HG03064 (cell line): ENCODE data around the gene ZNF473.
"Not testable (repeated sequence)": the region's sequence is repeated elsewhere in the genome, so short reads cannot be mapped to it uniquely, and the experiment has no call there.

Experiments used
- ATAC-seq: cut with Tn5 transposase; IDR thresholded peaks from one replicate; pipeline ENCODE4 v1.9.1; 2021; ENCODE audit warnings: low read depth; ENCODE audit not compliant: unreplicated experiment

Gene ZNF473

DNA sequence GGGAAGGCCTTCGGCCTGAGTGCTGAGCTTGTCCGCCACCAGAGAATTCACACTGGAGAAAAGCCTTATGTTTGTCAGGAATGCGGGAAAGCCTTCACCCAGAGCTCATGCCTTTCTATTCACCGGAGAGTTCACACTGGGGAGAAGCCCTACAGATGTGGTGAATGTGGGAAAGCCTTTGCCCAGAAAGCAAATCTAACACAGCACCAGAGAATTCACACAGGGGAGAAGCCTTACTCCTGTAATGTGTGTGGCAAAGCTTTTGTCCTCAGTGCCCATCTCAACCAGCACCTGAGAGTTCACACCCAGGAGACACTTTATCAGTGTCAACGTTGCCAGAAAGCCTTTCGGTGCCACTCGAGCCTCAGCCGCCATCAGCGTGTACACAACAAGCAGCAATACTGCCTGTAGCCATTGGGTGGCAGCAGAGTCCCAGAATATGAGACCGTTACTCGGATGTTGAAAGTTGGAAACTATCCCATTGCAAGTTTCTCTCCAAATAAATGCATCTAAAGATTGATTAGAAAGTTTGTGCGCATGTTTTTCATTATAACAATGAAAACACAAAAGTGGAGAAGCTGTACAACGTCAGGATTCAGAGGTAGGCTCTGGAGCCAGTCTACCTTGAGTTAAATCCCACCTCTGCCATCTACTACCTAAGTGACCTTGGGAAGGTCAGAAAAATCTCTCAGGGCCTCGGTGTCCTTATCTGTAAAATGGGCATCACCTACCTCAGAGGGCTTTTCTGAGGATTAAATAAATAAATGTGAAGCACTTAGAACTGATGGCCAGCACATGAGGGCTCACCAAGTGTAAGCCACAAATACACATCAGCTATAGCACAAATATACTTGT, 21.1 kb downstream of the ZNF473 start:
- no peak for ATAC-seq

DNA sequence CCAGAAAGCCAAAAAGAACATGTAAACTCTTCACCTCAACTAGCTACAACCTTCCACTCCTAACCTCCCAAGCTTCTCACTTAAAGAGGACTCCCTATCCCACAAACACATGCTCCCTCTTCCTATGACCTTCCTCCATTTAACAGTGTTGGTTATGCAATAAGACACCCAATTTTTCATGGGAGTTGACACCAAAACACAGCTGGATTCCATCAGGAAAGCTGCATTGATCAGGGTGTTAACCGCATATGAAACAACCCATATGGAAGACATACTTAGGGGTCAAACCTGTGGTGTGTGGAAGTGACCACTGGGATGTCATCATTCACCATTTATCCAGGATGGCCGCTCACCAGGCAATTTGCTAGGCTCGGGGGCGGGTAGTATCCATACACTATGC, 21.9 kb downstream of the ZNF473 start:
- no peak for ATAC-seq

DNA sequence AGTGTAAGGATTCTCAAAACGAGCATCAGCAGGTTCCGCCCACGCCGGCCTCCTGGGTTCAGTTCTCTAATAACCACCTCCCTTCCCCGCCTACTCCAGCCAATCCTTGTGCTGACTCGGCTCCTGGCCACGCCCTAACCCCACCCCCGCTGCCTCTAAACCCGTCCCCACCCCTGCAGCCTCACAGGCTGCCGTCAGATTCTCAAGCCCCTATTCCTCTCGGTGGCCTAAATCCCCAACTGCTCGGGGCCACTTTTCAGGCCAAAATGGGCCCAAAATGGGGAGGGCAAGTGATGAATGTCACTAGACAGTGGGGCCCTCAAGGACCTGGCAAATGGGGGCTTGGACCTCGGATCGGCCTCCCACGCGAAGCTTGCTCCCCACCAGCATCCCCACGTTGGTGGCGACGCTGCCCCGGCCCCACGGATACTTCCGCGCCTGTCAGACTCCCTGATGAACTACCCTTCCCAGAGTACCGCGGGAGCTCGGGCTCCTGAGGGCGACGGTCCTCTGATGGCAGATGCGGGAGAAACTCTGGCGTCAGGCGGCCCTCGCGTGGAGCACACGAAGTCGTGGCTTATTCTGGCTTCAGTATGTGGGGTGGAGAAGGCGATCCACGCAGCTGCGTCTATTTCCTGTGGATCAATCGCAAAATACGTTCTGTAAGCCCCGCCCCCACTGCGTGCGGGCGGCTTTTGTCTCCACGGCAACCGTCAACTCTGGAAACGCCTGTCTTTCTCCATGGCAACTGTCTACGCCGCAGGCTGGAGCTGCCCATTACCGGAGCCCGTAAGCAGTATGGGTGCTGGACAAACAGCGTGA, 24.8 kb downstream of the ZNF473 start:
- no peak for ATAC-seq

DNA sequence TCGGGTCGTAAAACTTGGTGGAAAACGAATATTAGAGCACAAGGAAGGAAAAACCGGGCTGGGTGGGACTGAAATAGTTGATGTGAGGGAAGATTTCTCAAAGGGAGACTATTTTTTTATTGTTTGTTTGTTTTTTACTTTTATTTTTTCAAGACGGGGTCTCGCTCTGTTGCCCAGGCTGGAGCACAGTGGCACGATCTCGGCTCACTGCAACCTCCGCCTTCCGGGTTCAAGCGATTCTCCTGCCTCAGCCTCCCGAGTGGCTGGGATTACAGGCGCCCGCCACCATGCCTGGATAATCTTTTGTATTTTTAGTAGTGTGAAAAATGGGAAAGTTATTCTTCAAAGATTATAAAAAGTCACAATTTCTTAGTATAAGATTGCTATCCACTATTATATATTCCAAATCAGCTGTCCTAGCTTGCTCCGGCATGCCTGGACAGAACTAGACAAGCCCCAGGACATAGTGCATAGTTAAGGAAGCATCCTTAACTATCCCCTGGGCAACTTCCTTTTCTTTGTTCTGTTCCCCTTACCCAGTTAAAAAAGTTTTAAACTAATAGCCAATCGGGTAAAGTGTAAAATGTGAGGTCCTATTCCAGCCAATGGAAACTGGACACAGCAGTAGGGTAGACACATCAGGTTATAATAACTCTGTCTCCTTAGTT, 25.6 kb downstream of the ZNF473 start:
- ATAC-seq: not testable (repeated sequence)

DNA sequence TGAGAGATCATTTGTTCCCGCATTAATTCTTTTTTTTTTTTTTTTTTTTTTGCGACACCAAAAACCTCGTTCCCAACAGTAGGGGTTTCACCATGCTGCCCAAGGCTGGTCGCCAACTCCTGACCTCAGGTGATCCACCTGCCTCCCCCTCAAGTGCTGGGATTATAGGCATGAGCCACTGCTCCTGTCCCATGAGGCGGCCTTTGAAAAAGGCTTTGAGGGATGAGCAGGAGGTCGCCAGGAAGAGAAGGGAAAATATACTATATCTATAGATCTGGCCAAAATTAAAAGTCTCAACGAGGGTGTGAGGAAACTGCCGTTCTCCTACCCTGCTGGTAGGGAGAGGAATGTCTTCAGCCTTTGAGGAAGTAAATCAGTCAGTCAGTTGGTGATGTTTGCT, 26.2 kb downstream of the ZNF473 start:
- no peak for ATAC-seq

DNA sequence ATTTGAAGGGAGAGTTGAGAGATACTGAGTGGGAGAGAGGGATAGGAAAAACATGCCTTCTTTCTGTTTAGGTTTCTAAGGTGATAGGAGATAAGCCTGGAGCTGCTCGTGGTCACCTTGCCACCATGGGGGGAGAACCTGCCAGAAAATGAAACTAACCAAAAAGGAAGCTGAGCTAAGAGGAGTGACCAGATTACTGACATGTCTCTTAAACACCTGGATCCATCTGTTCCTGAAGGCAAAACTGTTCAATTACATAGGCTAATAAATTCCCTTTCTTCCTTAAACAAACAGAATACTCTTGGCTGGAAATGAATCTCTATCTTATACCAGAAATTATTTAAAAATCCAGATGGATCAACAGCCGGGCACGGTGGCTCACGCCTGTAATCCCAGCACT, 27.3 kb downstream of the ZNF473 start:
- ATAC-seq: no peak

DNA sequence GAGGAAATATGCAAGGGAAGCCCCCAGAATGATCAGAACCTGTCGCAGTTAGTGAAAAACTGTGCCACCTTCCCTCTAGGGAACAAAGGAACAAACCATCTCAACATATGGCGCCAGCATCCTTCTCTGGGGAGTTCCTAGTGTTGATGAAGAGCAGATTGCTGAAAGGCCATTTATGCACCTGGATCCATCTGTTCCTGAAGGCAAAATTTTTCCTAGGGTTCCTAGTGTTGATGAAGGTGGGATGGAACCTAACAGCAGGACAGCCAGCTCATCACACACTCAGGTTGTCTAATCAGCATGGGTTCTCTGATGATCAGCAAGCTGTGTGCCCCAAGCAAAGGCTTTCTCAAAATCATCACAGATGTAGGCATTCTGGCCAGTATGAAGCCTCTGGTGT, 32.6 kb downstream of the ZNF473 start:
- no peak for ATAC-seq

DNA sequence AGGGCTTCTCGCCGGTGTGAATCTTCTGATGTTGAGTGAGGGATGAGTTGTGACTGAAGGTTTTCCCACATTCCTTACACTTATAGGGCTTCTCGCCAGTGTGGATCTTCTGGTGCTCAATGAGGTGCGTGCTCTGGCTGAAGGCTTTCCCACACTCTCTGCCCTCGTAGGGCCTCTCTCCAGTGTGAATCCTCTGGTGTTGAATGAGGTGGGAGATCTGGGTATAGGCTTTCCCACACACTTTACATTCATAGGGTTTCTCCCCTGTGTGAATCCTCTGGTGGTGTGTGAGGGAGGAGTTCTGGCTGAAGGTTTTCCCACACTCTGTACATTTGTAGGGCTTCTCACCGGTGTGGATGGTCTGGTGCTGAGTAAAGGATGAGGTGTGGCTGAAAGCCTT, 33.2 kb downstream of the ZNF473 start:
- no peak for ATAC-seq

DNA sequence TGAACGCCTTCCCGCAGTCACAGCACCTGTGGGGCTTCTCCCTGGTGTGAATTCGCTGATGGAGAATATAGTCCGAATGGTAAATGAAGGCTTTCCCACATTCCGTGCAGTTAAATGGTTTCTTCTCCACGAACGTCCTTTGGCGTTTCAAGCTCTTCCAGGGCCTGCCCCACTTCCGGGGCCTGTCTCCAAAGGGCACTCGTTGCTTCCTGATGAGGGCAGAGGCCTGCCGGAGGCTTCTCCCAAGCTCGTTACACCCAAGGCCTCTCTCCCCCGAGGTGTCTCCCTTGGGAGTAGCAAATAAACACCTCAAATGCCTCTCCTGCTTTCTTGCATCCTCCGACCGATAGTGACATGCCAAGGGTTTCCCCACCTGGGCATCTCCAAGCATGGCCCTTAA, 34.3 kb downstream of the ZNF473 start:
- ATAC-seq: no peak

DNA sequence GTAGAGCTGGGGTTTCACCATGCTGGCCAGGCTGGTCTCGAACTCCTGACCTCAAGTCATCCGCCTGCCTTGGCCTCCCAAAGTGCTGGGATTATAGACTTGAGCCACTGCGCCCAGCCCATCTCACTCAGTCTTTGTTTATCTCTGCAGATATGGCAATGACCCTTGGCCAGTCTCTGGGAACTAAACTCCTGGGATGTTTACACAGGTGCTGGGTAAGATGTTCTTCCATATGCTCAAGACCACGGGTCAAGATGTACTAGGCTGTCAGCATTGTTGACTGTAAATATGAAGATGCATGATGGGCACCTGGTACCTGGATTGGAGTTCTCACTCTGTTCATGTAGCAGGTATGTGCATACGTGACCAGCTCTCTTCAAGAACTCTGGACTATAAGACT, 35.8 kb downstream of the ZNF473 start:
- ATAC-seq: no peak

DNA sequence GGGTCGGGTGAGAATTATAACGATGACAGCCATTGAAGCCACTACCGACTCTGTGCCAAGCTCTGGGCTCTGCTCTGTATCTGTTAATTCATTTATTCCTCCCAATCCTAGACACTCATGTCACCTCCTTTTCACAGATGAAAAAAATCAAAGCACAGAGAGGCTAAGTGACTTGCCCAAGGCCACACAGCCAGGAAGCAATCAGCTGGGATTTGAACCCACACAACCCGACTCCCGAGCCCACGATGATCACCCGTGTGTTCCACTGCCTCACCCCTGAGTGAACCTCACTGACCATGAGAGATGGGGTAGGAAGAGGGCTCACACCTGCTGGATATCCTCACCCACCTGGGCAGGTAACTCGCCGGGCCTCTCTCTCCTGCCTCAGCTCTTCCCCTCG, 40.1 kb downstream of the ZNF473 start:
- no peak for ATAC-seq

DNA sequence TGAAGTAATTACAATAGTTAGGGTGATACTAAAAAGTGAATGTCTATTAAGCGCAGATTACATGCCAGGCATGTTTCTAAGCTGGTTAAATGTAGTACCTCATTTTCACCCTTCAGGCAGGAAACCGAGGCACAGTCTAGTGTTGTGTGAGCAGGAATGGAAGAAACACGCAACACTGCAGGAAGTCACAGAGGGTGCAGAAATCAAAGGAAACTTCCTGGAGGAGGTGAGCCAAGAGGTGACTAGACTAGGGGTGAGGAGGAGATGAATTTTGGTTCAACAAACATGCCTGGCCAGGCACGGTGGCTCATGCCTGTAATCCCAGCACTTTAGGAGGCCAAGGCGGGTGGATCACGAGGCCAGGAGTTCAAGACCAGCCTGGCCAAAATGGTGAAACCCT, 41.8 kb downstream of the ZNF473 start:
- ATAC-seq: no peak

DNA sequence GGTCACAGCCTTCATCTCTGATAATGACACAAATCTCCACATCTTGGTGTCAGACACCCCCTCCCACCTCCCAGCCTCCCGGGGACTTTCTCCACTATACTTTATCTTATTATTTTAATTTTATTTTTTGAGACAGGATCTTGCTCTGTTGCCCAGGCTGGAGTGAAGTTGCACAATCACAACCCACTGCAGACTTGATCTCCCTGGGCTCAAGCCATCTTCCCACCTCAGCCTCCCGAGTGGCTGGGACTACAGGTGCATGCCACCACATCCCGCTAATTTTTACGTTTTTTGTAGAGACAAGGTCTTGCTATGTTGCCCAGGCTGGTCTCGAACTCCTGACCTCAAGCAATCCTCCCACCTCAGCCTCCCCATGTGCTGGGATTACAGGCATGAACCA, 42.6 kb downstream of the ZNF473 start:
- ATAC-seq: not testable (repeated sequence)

DNA sequence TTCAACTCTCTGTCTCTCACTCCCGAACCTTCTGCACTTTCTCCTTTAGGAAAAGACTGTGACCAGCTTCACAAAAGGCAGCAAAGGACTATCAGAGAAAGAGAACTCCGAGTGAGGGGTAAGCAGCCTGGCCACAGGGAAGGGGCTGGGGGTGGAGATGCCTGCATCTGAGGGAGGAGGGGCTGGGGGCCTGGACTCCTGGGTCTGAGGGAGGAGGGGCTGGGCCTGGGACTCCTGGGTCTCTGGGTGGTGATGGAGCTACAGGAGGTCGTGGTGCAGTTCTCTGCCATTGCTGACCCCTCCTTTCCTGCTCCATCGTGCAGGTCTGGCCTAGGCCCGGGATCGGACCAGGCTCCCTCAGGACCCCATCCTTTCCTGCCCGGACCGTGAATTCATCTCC, 49.3 kb downstream of the ZNF473 start:
- not testable (repeated sequence) for ATAC-seq

DNA sequence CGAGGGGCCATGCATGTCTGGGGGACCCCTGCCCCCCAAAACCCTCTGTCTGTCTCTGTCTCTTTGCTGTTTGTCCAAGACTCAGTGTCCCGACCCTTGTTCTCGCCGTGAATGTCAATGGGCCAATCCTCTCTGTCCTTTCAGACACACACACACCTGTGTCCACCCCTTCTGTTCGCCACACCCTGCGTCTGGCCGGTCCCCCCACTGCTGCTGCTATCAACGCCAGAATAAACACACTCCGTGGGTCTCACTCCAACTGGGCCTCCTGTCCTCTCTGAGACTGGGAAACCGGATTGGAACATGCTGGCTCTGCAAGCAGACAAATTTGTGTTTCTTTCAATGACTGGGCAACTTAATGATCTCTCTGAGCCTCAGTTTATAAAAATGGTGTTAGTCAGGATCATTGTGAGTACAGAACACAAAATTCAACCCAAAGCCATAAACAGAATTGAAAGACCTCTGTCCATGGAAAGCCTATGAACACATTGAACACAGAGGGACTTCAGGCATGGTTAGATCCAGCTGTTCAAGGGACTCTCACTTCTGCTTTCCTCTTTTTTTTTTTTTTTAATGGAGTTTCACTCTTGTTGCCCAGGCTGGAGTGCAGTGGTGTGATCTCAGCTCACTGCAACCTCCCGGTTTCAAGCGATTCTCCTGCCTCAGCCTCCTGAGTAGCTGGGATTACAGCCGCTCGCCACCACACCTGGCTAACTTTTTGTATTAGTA, 50.0 kb downstream of the ZNF473 start:
- not testable (repeated sequence) for ATAC-seq

DNA sequence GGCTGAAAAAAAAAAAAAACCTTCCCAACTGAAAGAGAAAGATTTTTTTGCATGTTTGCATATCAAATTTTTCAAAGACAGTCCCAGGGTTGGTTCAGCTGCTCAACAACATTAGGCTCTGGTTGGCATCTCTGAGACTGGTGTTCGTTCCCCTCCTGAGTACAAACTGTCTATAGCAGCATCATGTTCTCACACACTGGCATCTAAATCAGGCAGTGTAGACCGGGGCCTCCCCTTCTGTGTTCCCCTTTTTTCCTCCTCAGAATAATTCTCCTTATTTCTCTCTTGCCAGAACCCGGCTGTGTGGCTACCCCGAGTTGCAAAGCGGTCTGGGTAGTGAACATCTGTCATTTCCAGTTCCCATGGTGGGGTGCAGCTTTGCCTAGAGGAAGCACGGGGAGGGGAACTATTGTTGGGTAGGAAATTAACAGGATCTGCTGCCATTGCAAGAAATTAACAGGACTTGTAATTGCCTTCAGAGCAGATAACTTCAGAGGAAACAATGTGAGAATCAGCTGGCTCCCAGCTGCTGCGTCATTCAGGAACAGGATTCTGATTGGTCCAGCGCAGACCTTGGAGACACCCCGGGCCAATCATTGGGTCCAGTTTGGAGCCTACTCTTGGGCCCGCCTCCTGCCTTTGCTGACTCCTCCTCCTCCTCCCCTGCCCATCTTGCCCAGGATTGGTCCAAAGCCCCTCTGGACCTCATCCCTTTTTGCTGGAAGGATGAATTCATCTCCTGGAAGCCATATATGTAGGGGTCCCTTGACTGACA, 51.0 kb downstream of the ZNF473 start:
- not testable (repeated sequence) for ATAC-seq

DNA sequence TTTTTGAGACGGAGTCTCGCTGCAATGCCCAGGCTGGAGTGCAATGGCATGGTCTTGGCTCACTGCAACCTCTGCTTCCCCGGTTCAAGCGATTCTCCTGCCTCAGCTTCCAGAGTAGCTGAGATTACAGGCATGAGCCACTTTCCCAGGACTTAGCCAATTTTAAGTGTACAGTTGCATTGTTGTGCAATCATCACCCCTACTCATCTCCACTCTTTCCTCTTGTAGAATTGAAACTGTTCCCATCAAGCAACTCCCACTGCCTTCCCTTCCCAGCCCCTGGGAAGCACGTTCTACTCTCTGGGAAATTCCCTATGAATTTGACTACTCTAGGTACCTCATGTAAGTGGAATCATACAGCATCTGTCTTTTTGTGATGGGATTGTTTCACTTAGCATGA, 53.2 kb downstream of the ZNF473 start:
- not testable (repeated sequence) for ATAC-seq

DNA sequence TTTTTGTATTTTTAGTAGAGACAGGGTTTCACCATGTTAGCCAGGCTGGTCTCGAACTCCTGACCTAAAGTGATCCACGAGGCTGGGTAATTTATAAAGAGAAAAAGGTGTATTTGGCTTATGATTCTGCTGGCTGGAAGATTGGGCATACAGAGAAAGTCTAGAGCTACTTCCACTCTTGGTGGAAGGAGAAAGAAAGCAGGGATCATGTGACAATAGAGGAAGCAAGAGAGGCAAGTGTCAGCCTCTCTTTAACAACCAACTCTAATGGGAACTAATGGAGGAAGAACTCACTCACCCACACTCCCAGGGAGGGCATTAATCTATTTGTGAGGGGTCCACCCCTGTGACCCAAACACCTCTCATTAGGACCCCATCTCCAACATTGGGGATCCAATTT, 58.6 kb downstream of the ZNF473 start:
- not testable (repeated sequence) for ATAC-seq

DNA sequence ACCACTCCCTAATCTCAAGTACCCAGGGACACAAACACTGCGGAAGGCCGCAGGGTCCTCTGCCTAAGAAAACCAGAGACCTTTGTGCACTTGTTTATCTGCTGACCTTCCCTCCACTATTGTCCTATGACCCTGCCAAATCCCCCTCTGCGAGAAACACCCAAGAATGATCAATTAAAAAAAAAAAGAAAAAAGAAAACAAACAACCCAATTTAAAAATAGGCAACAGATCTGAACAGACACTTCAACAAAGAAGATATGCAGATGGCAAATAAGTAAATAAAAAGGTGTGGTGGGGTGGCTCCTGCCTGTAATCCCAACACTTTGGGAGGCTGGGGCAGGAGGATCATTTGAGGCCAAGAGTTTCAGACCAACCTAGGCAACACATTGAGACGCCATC, 61.3 kb downstream of the ZNF473 start:
- not testable (repeated sequence) for ATAC-seq

DNA sequence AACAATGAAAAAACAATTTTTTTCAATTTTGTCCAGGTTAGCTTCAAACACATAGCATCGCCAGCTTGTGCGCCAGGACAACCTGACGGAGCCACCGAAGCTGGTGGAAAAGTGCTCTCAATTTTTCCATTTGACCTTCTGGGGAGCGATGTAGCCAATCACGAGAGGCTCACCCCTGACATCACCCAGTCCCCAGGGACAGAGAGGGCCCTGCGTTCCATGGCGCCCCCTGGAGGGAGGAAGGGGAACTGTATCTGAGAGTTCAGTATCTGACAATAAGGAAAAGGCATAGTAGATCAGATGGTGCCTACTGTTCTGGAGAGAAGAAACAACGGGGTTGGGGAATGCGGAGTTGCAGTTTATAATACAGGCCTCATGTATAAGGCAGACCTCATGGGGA, 64.9 kb downstream of the ZNF473 start:
- not testable (repeated sequence) for ATAC-seq
